NT2/D1 (cell line): Measurements from ENCODE around the gene GNA12.
"Not testable (repeated sequence)": the region's sequence is repeated elsewhere in the genome, so short reads cannot be mapped to it uniquely, and the experiment has no call there.

Experiments used
- DNase-seq: peaks from one replicate; pipeline ENCODE4 v3.0.0-alpha.2; 2011; ENCODE audit warnings: low read depth, low spot score
- H3K27me3 ChIP-seq: 2 replicates; pipeline ENCODE4 v1.6.0; 2011; ENCODE audit warnings: mild to moderate bottlenecking; ENCODE audit not compliant: insufficient read length, insufficient read depth
- H3K36me3 ChIP-seq: 2 replicates; pipeline ENCODE4 v1.6.1; 2011; ENCODE audit warnings: mild to moderate bottlenecking, low read length, mixed read lengths; ENCODE audit not compliant: insufficient read depth, insufficient read length
- H3K4me1 ChIP-seq: 2 replicates; pipeline ENCODE4 v1.5.1; 2011; ENCODE audit not compliant: insufficient read depth, insufficient read length
- H3K4me3 ChIP-seq: 2 replicates; pipeline ENCODE4 v1.5.1; 2011; ENCODE audit warnings: low read depth; ENCODE audit not compliant: insufficient read length
- H3K9ac ChIP-seq: 2 replicates; pipeline ENCODE4 v1.6.0; 2011; ENCODE audit warnings: low read depth; ENCODE audit not compliant: insufficient read length
- H3K9me3 ChIP-seq: 2 replicates; pipeline ENCODE4 v1.5.1; 2011; ENCODE audit warnings: mild to moderate bottlenecking, low read length; ENCODE audit not compliant: insufficient read depth
- SUZ12 ChIP-seq: IDR thresholded peaks from 2 replicates; pipeline ENCODE4 v1.6.1; 2011; ENCODE audit not compliant: insufficient read length, insufficient read depth; ENCODE audit errors: extremely low read depth
- YY1 ChIP-seq: IDR thresholded peaks from 2 replicates; pipeline ENCODE4 v1.6.1; 2011; ENCODE audit not compliant: insufficient read length, insufficient read depth
- ZNF274 ChIP-seq: IDR thresholded peaks from 2 replicates; pipeline ENCODE4 v1.6.1; 2011; ENCODE audit warnings: mild to moderate bottlenecking, low read depth, low read length

GNA12 gene

DNA sequence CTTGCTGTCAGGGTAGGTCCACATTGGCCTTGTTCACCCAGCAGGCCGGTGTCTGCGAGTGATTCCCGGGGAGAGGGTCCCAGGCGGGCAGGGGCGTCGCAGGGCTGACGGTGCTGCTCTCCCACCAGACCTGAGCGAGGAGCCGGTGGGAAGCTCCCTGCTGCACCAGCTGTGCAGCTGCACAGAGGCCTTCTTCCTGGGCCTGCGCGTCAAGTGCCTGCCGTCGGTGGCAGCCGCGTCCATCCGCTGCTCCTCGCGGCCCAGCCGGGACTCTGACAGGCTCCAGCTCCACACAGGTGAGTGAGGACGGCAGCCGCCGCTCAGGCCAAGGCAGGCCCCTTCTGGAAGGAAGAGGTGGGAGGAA is 141.5 kb downstream of the GNA12 start:
- Histone ChIP-seq H3K27me3 (no peaks in the 10 kb centered on the region), H3K36me3 (no peaks in the 10 kb centered on the region), H3K9me3 (no peaks in the 10 kb centered on the region), H3K4me3 (no peak overlapping the region), H3K9ac (peak overlapping the region; percentile 11), H3K4me1 (peaks cover 11% of the 10 kb centered on the region)
- DNase-seq: no peak
- TF ChIP-seq YY1 (no peak), SUZ12 (no peak), ZNF274 (no peak)

DNA sequence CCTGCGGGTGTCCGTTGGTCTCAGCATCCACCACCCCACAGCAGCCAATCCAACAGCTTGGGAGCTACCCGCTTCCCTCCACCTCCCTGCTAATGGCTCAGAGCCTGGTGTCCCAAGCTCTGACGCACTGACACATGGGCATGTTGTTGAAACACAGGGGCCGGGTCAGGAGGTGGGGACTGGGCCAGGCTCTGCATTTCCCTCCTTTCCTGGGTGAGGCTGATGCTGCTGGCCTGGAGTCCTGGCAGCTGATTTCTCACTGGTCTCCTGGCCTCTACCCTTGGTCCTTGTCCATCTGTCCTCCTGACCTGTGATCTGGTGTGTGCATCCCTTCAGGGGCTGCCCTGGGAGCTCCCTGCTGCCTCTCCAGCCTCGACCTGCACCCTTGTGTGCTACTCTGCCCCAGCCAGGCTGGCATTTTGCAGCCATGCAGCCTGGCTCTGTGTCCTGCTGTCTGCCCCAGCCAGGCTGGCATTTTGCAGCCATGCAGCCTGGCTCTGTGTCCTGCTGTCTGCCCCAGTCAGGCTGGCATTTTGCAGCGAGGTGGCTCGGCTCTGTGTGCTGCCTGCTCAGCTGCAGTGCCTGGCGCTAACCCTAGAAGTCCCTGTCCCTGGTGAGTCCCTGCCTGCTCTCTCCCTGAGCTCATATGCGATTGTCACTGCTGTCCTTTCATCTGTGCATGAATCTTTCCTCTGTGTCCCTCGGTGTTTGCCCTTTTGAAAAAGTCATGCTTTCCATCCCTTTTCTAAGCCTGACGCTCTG is 142.1 kb downstream of the GNA12 start:
- no peak for DNase-seq
- Histone ChIP-seq H3K4me1 (peaks cover 11% of the 10 kb centered on the region), H3K4me3 (no peak overlapping the region), H3K36me3 (no peaks in the 10 kb centered on the region), H3K9me3 (no peaks in the 10 kb centered on the region), H3K27me3 (no peaks in the 10 kb centered on the region), H3K9ac (peak overlapping the region; percentile 24)
- TF ChIP-seq SUZ12 (no peak), ZNF274 (no peak), YY1 (no peak)

DNA sequence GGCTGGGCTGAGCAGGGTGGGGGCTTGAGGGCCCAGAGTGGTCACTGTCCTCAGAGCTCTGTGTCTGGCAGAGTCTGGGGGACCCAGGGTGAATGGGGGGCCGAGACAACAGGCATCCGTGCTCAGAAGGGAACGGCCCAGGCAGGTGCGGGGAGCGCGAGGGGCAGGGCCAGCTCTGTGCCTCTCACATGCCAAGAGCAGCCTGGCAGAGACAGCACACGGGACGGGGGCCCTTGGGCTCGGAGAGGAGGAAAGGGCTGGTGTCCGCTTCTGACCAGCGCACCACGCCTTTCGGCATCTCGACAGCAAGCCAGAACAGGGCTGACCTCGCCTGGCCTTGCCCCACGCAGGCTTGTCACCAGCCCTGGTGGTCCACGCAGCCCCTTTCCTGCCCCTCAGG is 142.7 kb downstream of the GNA12 start:
- Histone ChIP-seq H3K4me1 (peaks cover 11% of the 10 kb centered on the region), H3K9ac (peak overlapping the region; percentile 24), H3K36me3 (no peaks in the 10 kb centered on the region), H3K9me3 (no peaks in the 10 kb centered on the region), H3K4me3 (no peak overlapping the region), H3K27me3 (no peaks in the 10 kb centered on the region)
- DNase-seq: no peak
- TF ChIP-seq SUZ12 (no peak), YY1 (no peak), ZNF274 (no peak)

DNA sequence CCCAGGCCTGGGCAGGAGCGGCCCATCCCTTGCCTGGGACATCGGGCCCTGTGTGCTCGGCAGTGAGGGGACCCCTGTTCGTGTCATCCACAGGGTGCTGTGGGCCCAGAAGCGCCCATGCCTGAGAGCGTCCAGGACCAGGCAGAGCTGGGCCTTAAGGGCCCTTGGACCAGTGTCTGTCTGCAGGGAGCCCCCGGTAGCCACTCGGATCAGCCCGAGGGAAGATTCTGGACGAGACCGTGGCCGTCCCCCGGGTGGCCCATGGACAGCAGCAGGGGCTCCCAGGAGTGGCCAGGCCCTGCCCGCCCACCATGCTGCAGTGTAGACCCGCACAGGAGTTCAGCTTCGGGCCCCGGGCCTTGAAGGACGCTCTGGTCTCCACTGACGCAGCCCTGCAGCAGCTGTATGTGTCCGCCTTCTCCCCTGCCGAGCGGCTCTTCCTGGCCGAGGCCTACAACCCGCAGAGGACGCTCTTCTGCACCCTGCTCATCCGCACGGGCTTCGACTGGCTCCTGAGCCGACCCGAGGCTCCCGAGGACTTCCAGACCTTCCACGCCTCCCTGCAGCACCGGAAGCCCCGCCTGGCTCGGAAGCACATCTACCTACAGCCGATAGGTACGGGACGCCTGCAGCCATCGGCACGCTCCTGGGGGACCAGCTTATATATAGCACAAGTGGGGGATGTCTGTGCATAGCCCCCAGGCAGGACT is 143.8 kb downstream of the GNA12 start:
- Histone ChIP-seq H3K9ac (peak overlapping the region; percentile 32), H3K27me3 (no peaks in the 10 kb centered on the region), H3K4me1 (peaks cover 11% of the 10 kb centered on the region), H3K4me3 (no peak overlapping the region), H3K36me3 (no peaks in the 10 kb centered on the region), H3K9me3 (no peaks in the 10 kb centered on the region)
- no peak for DNase-seq
- TF ChIP-seq ZNF274 (no peak), YY1 (no peak), SUZ12 (no peak)

DNA sequence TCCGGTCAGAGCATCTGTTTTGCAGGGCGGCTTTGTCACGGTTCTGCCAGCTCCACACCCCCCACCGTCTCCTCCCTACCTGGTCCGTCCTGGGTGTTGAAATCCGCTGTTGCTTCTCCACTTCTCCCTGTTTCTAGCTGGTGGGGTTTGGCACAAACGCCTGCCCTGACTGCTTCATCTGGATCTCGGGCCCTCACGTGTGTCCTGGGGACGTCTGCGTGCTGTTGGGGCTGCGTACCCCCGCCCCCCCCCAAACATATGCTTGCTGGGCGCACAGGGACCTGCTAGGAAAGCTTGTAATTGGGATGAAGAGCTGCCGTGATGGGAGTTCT is 144.9 kb downstream of the GNA12 start:
- H3K9ac ChIP-seq: no peak overlapping the region

DNA sequence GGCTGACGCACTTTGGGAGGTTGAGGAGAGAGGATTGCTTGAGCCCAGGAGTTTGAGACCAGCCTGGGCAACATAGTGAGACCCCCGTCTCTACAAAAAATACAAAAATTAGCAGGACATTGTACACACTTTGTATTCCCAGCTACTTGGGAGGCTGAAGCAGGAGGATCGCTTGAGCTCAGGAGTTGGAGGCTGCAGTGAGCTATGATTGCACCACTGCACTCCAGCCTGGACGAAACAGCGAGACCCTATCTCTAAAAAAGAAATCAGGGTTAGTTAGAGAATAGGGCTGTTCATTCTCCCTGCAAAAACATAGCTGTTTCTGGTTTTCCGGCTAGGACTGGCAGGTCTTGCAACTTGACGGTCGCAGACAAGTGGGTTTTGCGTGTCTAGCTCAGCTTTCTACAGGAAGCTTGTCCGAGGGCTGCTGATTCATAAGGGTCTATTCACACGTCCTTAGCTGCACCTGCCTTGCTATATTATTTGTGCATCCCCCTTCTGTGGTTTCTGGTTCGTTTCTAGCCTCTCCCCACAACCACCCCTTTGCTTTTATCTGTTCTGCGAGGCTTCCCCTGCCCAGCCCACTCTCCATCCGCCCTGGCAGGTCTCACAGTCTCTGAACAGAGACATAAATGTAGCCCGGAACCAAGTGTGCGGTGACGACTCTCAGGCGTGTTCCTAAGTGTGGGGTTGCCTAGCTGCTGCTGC is 145.4 kb downstream of the GNA12 start:
- no peak for DNase-seq
- H3K4me3 ChIP-seq: no peak overlapping the region
- H3K27me3 ChIP-seq: no peaks in the 10 kb centered on the region
- no peak for TF ChIP-seq YY1
- TF ChIP-seq ZNF274: no peak
- TF ChIP-seq SUZ12: no peak
- H3K36me3 ChIP-seq: no peaks in the 10 kb centered on the region
- no peak overlapping the region for H3K9ac ChIP-seq
- H3K4me1 ChIP-seq: peaks cover 11% of the 10 kb centered on the region
- no peaks in the 10 kb centered on the region for H3K9me3 ChIP-seq

More for the DNA sequence above, 144.9 kb downstream of the GNA12 start:
- H3K4me3 ChIP-seq: no peak overlapping the region
- DNase-seq: no peak
- H3K4me1 ChIP-seq: peaks cover 11% of the 10 kb centered on the region
- no peaks in the 10 kb centered on the region for H3K27me3 ChIP-seq
- no peak for TF ChIP-seq YY1
- TF ChIP-seq SUZ12: no peak
- TF ChIP-seq ZNF274: no peak
- no peaks in the 10 kb centered on the region for H3K9me3 ChIP-seq
- H3K36me3 ChIP-seq: no peaks in the 10 kb centered on the region

DNA sequence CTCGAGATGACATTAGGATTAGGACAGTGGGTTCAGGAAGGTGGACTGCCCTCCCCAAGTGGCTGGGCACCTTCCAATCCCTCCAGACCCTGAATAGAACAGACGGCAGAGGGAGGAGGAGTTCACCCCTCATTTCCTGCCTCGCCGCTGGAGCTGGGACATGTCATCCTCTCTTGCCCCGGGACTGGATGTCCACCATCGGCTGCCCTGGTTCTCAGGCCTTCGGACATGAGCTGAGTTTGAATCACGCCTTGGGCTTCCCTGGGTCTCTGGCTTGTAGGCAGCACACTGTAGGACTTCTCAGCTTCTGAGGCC is 150.0 kb downstream of the GNA12 start:
- H3K9ac ChIP-seq: not testable (repeated sequence)

DNA sequence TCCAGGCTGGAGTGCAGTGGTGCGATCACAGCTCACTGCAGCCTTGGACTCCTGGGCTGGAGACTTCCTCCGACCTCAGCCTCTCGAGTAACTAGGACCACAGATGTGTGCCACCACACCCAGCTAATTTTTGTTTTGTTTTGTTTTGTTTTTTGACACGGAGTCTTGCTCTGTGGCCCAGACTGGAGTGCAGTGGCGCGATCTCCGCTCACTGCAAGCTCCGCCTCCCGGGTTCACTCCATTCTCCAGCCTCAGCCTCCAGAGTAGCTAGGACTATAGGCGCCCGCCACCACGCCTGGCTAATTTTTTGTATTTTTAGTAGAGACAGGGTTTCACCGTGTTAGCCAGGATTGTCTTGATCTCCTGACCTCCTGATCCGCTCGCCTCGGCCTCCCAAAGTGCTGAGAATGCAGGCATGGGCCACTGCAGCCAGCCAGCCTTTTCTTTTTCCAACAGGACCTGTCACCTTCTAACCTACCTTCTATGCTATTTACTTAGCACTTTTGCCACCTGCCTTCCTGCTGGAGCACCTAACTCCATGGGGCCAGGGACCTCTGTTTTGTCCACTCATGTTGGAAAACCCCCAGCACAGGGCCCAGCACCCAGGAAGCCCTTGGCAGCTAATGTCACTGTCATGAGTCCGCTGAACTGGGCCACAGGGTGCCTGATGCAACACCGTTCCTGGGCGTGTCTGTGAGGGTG is 150.5 kb downstream of the GNA12 start:
- H3K36me3 ChIP-seq, H3K9me3 ChIP-seq, DNase-seq, H3K4me1 ChIP-seq, H3K4me3 ChIP-seq: not testable (repeated sequence)
- peak overlapping the region; percentile 10 for H3K9ac ChIP-seq
- peaks cover 23% of the 10 kb centered on the region for H3K27me3 ChIP-seq

More for the DNA sequence above, 150.0 kb downstream of the GNA12 start:
- H3K4me1 ChIP-seq, H3K9me3 ChIP-seq, H3K4me3 ChIP-seq, DNase-seq, H3K36me3 ChIP-seq: not testable (repeated sequence)
- H3K27me3 ChIP-seq: peaks cover 18% of the 10 kb centered on the region
